PC-3 (cell line): ENCODE results near the gene TMEM179B.

Experiments
- CTCF ChIP-seq: fragments of 300-600 bp; sonication (generic); conservative IDR thresholded peaks from 2 replicates; pipeline ENCODE4 v1.5.1; 2017; ENCODE audit warnings: antibody characterized with exemption, low read depth, mild to moderate bottlenecking, low read length
- EZH2 ChIP-seq: fragments of 300-600 bp; sonication (generic); IDR thresholded peaks from one replicate; pipeline ENCODE4 v1.6.1; 2017; ENCODE audit warnings: antibody characterized with exemption, mild to moderate bottlenecking, low read length; ENCODE audit not compliant: unreplicated experiment
- EZH2phosphoT487 ChIP-seq: fragments of 300-600 bp; sonication (generic); IDR thresholded peaks from 2 replicates; pipeline ENCODE4 v1.6.1; 2018; ENCODE audit warnings: mild to moderate bottlenecking, antibody characterized with exemption, low read length, borderline replicate concordance

GRCh38 chr11:62747475-62748160 lies 39.6 kb upstream of the TMEM179B start:
- TF ChIP-seq CTCF (no peak), EZH2 (no peak), EZH2phosphoT487 (no peak)
